HepG2 (cell line): ENCODE data around the gene ILRUN. TPM values are rescaled to one million over a fixed set of nuclear protein-coding genes. Genes with fewer than 3 reads are reported as not detected.
A peak's percentile ranks its signal among the peaks of the same experiment; 100 is the strongest.

Source experiments
- ATAC-seq: fragments of 200-7000 bp; cut with Tn5 transposase; 3 replicates; pipeline ENCODE4 v1.9.1; 2020; ENCODE audit warnings: mild to moderate bottlenecking, moderate library complexity
- BruUV-seq: library from RNA; stranded (reverse); fragments of 400-500 nt; replicated peaks from 2 replicates; lab custom pipeline; 2021; lab: Mats Ljungman, UMichigan
- CTCF ChIA-PET: fragments of 300-600 bp; formaldehyde crosslinking; extraction: SDS; loops from one replicate; lab custom pipeline; 2021; ENCODE audit warnings: low total read pairs, inconsistent platforms, low intra/inter-chr PET ratio; lab: Yijun Ruan, JAX
- POLR2A ChIA-PET: fragments of 350-600 bp; sonication (Branson Sonifier 250); formaldehyde crosslinking; loops from one replicate; lab custom pipeline; 2020; ENCODE audit warnings: antibody characterized with exemption, inconsistent platforms; lab: Yijun Ruan, JAX
- DNase-seq: peaks from one replicate; pipeline ENCODE4 v3.0.0-alpha.2; 2015; ENCODE audit warnings: low spot score
- FAIRE-seq: peaks from 3 replicates; lab custom pipeline; 2011; peaks lifted over from hg19 to GRCh38; lab: Jason Lieb, UNC
- H2AFZ ChIP-seq: one replicate; pipeline ENCODE4 v1.6.1; 2011; ENCODE audit warnings: low read length, inconsistent platforms
- H3K27ac ChIP-seq: fragments of 300-600 bp; 3 replicates; pipeline ENCODE4 v1.8.0; 2011; ENCODE audit warnings: mixed run types, mild to moderate bottlenecking, mixed read lengths, low read length, inconsistent platforms; ENCODE audit not compliant: insufficient read depth; ENCODE audit errors: extremely low read length
- H3K27me3 ChIP-seq, 2 experiments: fragments of 200-600 bp in 1 of 2; 2 replicates in 1 of 2; 3 replicates in 1 of 2; pipeline versions ENCODE4 v1.6.0 to v1.8.0; 2011; ENCODE audit warnings: low read length in 2 of 2, mild to moderate bottlenecking in 2 of 2, moderate library complexity in 2 of 2, inconsistent platforms in 1 of 2; ENCODE audit not compliant: insufficient read depth in 2 of 2, control insufficient read depth in 1 of 2
- H3K36me3 ChIP-seq, 2 experiments: fragments of 200-600 bp in 1 of 2; replicated peaks in 1 of 2; 2 replicates in 1 of 2; 3 replicates in 1 of 2; pipeline versions ENCODE4 v1.5.1 to v1.8.0; 2011; ENCODE audit warnings: low read length in 2 of 2, inconsistent platforms in 1 of 2; ENCODE audit not compliant: insufficient read depth in 2 of 2, control insufficient read depth in 1 of 2
- H3K4me1 ChIP-seq: 2 replicates; pipeline ENCODE4 v1.5.1; 2012; ENCODE audit warnings: low read length, inconsistent platforms; ENCODE audit not compliant: insufficient read depth
- H3K4me2 ChIP-seq: 2 replicates; pipeline ENCODE4 v1.6.0; 2011; ENCODE audit warnings: low read depth, low read length, inconsistent platforms
- H3K4me3 ChIP-seq, 3 experiments: fragments of 200-600 bp in 1 of 3; sonication (generic), shearing (Covaris generic) in 1 of 3; replicated peaks in 1 of 3; 2 replicates each; pipeline ENCODE4 v1.5.1; 2011 to 2016; ENCODE audit warnings: low read length in 3 of 3, inconsistent platforms in 2 of 3, low read depth in 2 of 3, mild to moderate bottlenecking in 2 of 3, control low read depth in 1 of 3, mixed read lengths in 1 of 3; ENCODE audit not compliant: insufficient read depth in 1 of 3
- H3K79me2 ChIP-seq: one replicate; pipeline ENCODE4 v1.6.1; 2011; ENCODE audit warnings: low read length, inconsistent platforms; ENCODE audit not compliant: insufficient read depth
- H3K9ac ChIP-seq: 2 replicates; pipeline ENCODE4 v1.6.0; 2011; ENCODE audit warnings: mild to moderate bottlenecking, low read depth, low read length, inconsistent platforms; ENCODE audit not compliant: insufficient read depth
- H3K9me3 ChIP-seq: 2 replicates; pipeline ENCODE4 v1.5.1; 2012; ENCODE audit warnings: mild to moderate bottlenecking, low read length
- H4K20me1 ChIP-seq: 2 replicates; pipeline ENCODE4 v1.6.0; 2011; ENCODE audit warnings: inconsistent platforms, mild to moderate bottlenecking, low read length, moderate library complexity; ENCODE audit not compliant: insufficient read depth
- CHD4 ChIP-seq: fragments of 200-600 bp; sonication (generic); IDR thresholded peaks from 2 replicates; pipeline ENCODE4 v1.7.0; 2017; ENCODE audit warnings: mild to moderate bottlenecking, low read length, borderline replicate concordance
- ELF4 ChIP-seq: sonication (generic); formaldehyde crosslinking; IDR thresholded peaks from 2 replicates; pipeline ENCODE4 v1.5.0; 2020; ENCODE audit warnings: missing genetic modification reagents, mild to moderate bottlenecking, moderate library complexity, borderline replicate concordance
- NFIC ChIP-seq: IDR thresholded peaks from 2 replicates; pipeline ENCODE4 v1.6.1; 2012; ENCODE audit warnings: mild to moderate bottlenecking, low read length, inconsistent platforms
- RBM22 ChIP-seq: fragments of 200-400 bp; formaldehyde crosslinking; optimal IDR thresholded peaks from 2 replicates; pipeline ENCODE3; 2017; ENCODE audit warnings: mild to moderate bottlenecking, low read length, moderate library complexity
- REPIN1 ChIP-seq: sonication (generic); formaldehyde crosslinking; IDR thresholded peaks from 2 replicates; pipeline ENCODE4 v1.8.0; 2022; ENCODE audit warnings: missing genetic modification reagents, low read depth, mild to moderate bottlenecking, borderline replicate concordance
- SIN3B ChIP-seq: fragments of 150-350 bp; IDR thresholded peaks from 2 replicates; pipeline ENCODE4 v1.6.1; 2014; ENCODE audit warnings: low read length
- ZNF292 ChIP-seq: sonication (generic); formaldehyde crosslinking; IDR thresholded peaks from 2 replicates; pipeline ENCODE4 v1.8.1; 2022; ENCODE audit warnings: mild to moderate bottlenecking, low read depth, missing genetic modification reagents, borderline replicate concordance
- ZNF431 ChIP-seq: sonication (generic); formaldehyde crosslinking; IDR thresholded peaks from 2 replicates; pipeline ENCODE4 v1.9.0; 2022; ENCODE audit warnings: missing genetic modification reagents, low read depth, mild to moderate bottlenecking, borderline replicate concordance
- ZNF510 ChIP-seq: sonication (generic); formaldehyde crosslinking; IDR thresholded peaks from 2 replicates; pipeline ENCODE4 v1.4.0; 2020; ENCODE audit warnings: low read depth, mild to moderate bottlenecking, missing genetic modification reagents
- ZNF75D ChIP-seq: sonication (generic); formaldehyde crosslinking; IDR thresholded peaks from 2 replicates; pipeline ENCODE4 v1.8.1; 2023; ENCODE audit warnings: missing genetic modification reagents, mild to moderate bottlenecking, borderline replicate concordance
- ZNF816 ChIP-seq: sonication (generic); formaldehyde crosslinking; IDR thresholded peaks from 2 replicates; pipeline ENCODE4 v1.8.0; 2022; ENCODE audit warnings: missing genetic modification reagents, mild to moderate bottlenecking, borderline replicate concordance
- WGBS: methylation state at CpG from one replicate; pipeline ENCODE4 v1.1.6; 2017; ENCODE audit warnings: low lambda C conversion rate; 5-methylcytosine and 5-hydroxymethylcytosine counted together
- in situ Hi-C: cut with HindIII; loops from 2 replicates; pipeline ENCODE4 v1.10.0; 2017; ENCODE audit warnings: low pct_unique_long_range_greater_than_20kb; ENCODE audit not compliant: extremely low pct_ligation_motif_present
- intact Hi-C: fragments of 100-400 bp; cut with micrococcal nuclease; formaldehyde crosslinking; loops from one replicate; pipeline ENCODE4 v1.10.0; 2022; ENCODE audit not compliant: unreplicated experiment
- polyA plus RNA-seq, 8 experiments: library from polyadenylated mRNA; depleted of rRNA in 3 of 8; stranded (reverse) in 7 of 8; unstranded in 1 of 8; fragments of >200 nt; fragmentation: Illumina TruSeq in 4 of 8; extraction: Trizol in 4 of 8; gene quantifications; 2 replicates each; pipeline versions ENCODE4 v1.2.1 to v1.2.3, GENCODE V29; 2011 to 2016; ENCODE audit warnings: low read depth in 4 of 8, missing spikeins in 1 of 8, mixed read lengths in 1 of 8; ENCODE audit not compliant: insufficient read depth in 1 of 8
- total RNA-seq, 5 experiments: library from RNA; depleted of rRNA; stranded (reverse); fragments of >200 nt; fragmentation: Illumina TruSeq; extraction: Trizol; gene quantifications; 2 replicates each; pipeline ENCODE4 v1.2.3, GENCODE V29; 2016; ENCODE audit warnings: low read depth in 1 of 5
- TF ChIP-seq, protein P1 (sequence below): sonication (generic); formaldehyde crosslinking; IDR thresholded peaks from 2 replicates; pipeline ENCODE4 v1.4.0; 2020; ENCODE audit warnings: missing genetic modification reagents

The ILRUN gene
- total and polyA plus RNA-seq, 2 of the 13 experiments (the other 11 are each of a cell fraction or from before 2014, with no cell fraction given), result 45.5 to 66.6 TPM

DNA sequence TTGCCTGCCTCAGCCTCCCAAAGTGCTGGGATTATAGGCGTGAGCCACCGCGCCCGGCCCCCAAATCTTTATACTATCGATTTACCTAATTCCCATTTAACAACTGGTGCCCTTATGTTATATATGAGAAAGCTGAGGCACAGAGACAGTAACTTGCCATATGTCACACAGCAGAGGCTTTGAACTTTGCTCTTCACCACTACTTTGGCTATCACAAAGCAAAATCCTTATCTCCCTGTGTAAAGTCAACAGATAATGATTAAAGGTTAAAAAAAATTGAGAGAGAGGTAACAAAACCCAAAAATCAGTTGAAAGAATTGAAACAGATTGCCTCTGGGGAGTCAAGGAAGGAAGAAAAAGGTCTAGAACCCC, 22.3 kb downstream of the ILRUN start (continued):
- no peak for TF ChIP-seq REPIN1 (CRISPR knock-in tag)
- TF ChIP-seq ZNF292, result no peak
- TF ChIP-seq, all 625 proteins: peak for 70

DNA sequence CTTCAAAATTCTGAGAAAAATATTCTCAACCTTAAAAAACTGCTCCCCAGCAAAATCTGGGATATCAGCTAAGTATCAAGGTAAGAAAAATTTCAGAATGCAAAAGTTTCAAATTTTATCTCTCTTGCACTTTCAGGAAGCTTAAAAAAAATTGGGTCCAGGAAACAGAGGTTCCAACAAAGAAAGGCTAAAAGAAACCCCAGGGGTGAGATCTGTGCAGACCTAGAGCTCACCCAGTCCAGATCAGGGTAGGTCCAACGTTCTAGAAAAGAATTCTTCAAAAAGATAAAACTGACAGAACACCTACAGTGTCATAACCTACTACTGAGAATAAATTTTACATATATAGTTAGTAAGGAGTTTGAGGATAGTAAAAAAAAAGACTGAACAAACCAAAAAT, 23.5 kb downstream of the ILRUN start:
- no peak for TF ChIP-seq CHD4
- TF ChIP-seq NFIC, result 0 out of 2 replicates have a peak, but pooled peaks have one; percentile 16
- TF ChIP-seq RBM22, result no peak
- FAIRE-seq (no peak), ATAC-seq (peak; percentile 47), DNase-seq (no peak)
- 6% methylated on average over 1 of the region's 1 CpG for WGBS
- intact Hi-C loops, result loop anchor here (5.0 kb wide), 1 partner anchor 84 kb away; the partner anchor contains the start of gene SNRPC
- Histone ChIP-seq H3K27ac (peak overlapping the region; percentile 73), H3K9ac (peak overlapping the region; percentile 38), H3K79me2 (peaks cover 80% of the 10 kb centered on the region), H3K9me3 (no peaks in the 10 kb centered on the region), H3K4me1 (peaks cover 91% of the 10 kb centered on the region), H3K36me3 (no peaks in the 10 kb centered on the region; a peak in 1 of 5 replicates), H4K20me1 (no peaks in the 10 kb centered on the region), H3K4me3 (no peak overlapping the region; a peak in 1 of 6 replicates), H2AFZ (no peak overlapping the region), H3K4me2 (peak overlapping the region; percentile 67), H3K27me3 (no peaks in the 10 kb centered on the region)
- BruUV-seq, result TSS peak; percentile 63
- CTCF ChIA-PET, result no interaction called here
- in situ Hi-C loops, result no loop called here
- POLR2A ChIA-PET, result interaction anchor here (1.2 to 3.2 kb wide), 6 partner anchors 9 to 84 kb away, joined by 3 to 44 read pairs (median 10); partner anchors contain the start of genes ILRUN and SNRPC

DNA sequence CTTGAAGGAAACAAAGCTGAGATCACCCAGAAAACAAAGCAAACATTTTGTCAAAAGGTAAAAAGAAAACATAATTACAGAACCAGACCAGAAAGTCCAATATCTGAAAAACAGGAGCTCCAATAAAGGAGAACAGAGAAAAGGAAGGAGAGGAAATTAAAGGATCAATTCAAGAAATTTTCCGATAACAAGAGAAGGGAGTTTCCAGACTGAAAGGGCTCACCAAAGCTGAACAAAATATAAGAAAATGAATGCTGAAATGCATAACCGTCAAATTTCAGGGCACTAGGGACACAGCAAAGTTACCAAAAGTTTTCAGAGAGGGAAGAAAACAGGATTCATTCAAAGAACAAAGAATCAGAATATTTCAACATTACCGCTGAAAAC, 23.9 kb downstream of the ILRUN start:
- no TSS peak for BruUV-seq
- intact Hi-C loops (loop anchor here (5.0 kb wide), 1 partner anchor 85 kb away; the partner anchor contains the start of gene SNRPC), in situ Hi-C loops (no loop called here)
- no peak for DNase-seq
- Histone ChIP-seq H3K4me3 (no peak overlapping the region; a peak in 1 of 6 replicates), H3K36me3 (no peaks in the 10 kb centered on the region; a peak in 1 of 5 replicates), H3K9me3 (no peaks in the 10 kb centered on the region), H3K27me3 (no peaks in the 10 kb centered on the region), H3K9ac (peak overlapping the region; percentile 38), H3K79me2 (peaks cover 82% of the 10 kb centered on the region), H2AFZ (no peak overlapping the region), H3K27ac (peak overlapping the region; percentile 73), H3K4me1 (peaks cover 91% of the 10 kb centered on the region), H4K20me1 (no peaks in the 10 kb centered on the region), H3K4me2 (0 out of 2 replicates have a peak overlapping the region, but pooled peaks have one; percentile 67)
- ChIA-PET CTCF (no interaction called here), POLR2A (interaction anchor here (1.2 to 3.2 kb wide), 6 partner anchors 8 to 84 kb away, joined by 3 to 44 read pairs (median 10); partner anchors contain the start of genes ILRUN and SNRPC)
- no peak for ATAC-seq
- FAIRE-seq, result no peak
- 81% methylated on average over 3 of the region's 3 CpGs for WGBS
- TF ChIP-seq SIN3B (no peak), ZNF75D (no peak), ZNF431 (no peak), ELF4 (0 out of 2 replicates have a peak, but pooled peaks have one; percentile 15), NFIC (0 out of 2 replicates have a peak, but pooled peaks have one; percentile 18), ZNF510 (CRISPR knock-in tag) (no peak), ZNF816 (CRISPR knock-in tag) (peak; percentile 55; the same call in 1 of the 2 replicates)
- TF ChIP-seq, protein P1, sequence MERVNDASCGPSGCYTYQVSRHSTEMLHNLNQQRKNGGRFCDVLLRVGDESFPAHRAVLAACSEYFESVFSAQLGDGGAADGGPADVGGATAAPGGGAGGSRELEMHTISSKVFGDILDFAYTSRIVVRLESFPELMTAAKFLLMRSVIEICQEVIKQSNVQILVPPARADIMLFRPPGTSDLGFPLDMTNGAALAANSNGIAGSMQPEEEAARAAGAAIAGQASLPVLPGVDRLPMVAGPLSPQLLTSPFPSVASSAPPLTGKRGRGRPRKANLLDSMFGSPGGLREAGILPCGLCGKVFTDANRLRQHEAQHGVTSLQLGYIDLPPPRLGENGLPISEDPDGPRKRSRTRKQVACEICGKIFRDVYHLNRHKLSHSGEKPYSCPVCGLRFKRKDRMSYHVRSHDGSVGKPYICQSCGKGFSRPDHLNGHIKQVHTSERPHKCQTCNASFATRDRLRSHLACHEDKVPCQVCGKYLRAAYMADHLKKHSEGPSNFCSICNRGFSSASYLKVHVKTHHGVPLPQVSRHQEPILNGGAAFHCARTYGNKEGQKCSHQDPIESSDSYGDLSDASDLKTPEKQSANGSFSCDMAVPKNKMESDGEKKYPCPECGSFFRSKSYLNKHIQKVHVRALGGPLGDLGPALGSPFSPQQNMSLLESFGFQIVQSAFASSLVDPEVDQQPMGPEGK, result no peak
